K562 (cell line): ENCODE measurements around the gene PEDS1. TPM values are rescaled to one million over a fixed set of nuclear protein-coding genes. Genes with fewer than 3 reads are reported as not detected.
A peak's percentile ranks its signal among the peaks of the same experiment; 100 is the strongest.

Source experiments
- CHD2 ChIP-seq: IDR thresholded peaks from 2 replicates; pipeline ENCODE4 v1.6.1; 2011; ENCODE audit warnings: low read depth, low read length
- CREB1 ChIP-seq, 2 experiments: sonication (generic) in 1 of 2; formaldehyde crosslinking in 1 of 2; IDR thresholded peaks; 2 replicates each; pipeline versions ENCODE4 v1.6.1 to v1.8.0; 2012 to 2022; ENCODE audit warnings: inconsistent platforms in 1 of 2, mild to moderate bottlenecking in 1 of 2, missing genetic modification reagents in 1 of 2, moderate library complexity in 1 of 2
- ETV6 ChIP-seq, 3 experiments: fragments of 150-350 bp in 1 of 3; sonication (generic) in 1 of 3; formaldehyde crosslinking in 1 of 3; IDR thresholded peaks; 2 replicates each; pipeline versions ENCODE4 v1.6.1 to v1.8.0; 2014 to 2022; ENCODE audit warnings: borderline replicate concordance in 2 of 3, low read depth in 2 of 3, antibody characterized with exemption in 1 of 3, low read length in 1 of 3, mild to moderate bottlenecking in 1 of 3, missing genetic modification reagents in 1 of 3
- JUNB ChIP-seq: fragments of 450-650 bp; formaldehyde crosslinking; conservative IDR thresholded peaks from 2 replicates; pipeline ENCODE4 v1.4.0; 2020; ENCODE audit warnings: mild to moderate bottlenecking
- MYBL2 ChIP-seq, 2 experiments: fragments of 450-650 bp in 1 of 2; sonication (generic) in 1 of 2; formaldehyde crosslinking in 1 of 2; IDR thresholded peaks; 2 replicates each; pipeline versions ENCODE4 v1.6.1 to v1.8.1; 2017 to 2022; ENCODE audit warnings: borderline replicate concordance in 1 of 2, inconsistent platforms in 1 of 2, low read depth in 1 of 2, mild to moderate bottlenecking in 1 of 2, missing genetic modification reagents in 1 of 2, moderate library complexity in 1 of 2
- SNRNP70 ChIP-seq: fragments of 200-400 bp; formaldehyde crosslinking; optimal IDR thresholded peaks from 2 replicates; pipeline ENCODE3; 2017; ENCODE audit warnings: low read depth, low read length
- ZFP36 ChIP-seq: fragments of 150-350 bp; IDR thresholded peaks from 2 replicates; pipeline ENCODE4 v1.6.1; 2018; ENCODE audit warnings: low read length, low read depth; ENCODE audit not compliant: partially characterized antibody
- ZNF253 ChIP-seq: fragments of 250-450 bp; sonication (Bioruptor Pico); conservative IDR thresholded peaks from 2 replicates; pipeline ENCODE4 v1.6.1; 2021; ENCODE audit warnings: mild to moderate bottlenecking
- ZNF584 ChIP-seq: fragments of 200-800 bp; sonication (Bioruptor generic); IDR thresholded peaks from 2 replicates; pipeline ENCODE4 v1.6.1; 2016; ENCODE audit warnings: low read depth, mild to moderate bottlenecking, missing genetic modification characterization, missing compliant biosample characterization
- ZNF76 ChIP-seq: fragments of 250-450 bp; sonication (Bioruptor Pico); IDR thresholded peaks from 2 replicates; pipeline ENCODE4 v1.4.0; 2020; ENCODE audit warnings: mild to moderate bottlenecking, moderate library complexity, borderline replicate concordance
- polyA plus RNA-seq, 8 experiments: library from polyadenylated mRNA; depleted of rRNA in 4 of 8; stranded (reverse) in 5 of 8; unstranded in 3 of 8; fragments of >200 nt; fragmentation: Nextera tagmentation in 2 of 8; fragmentation: Illumina TruSeq in 1 of 8; extraction: Ambion mirVana in 2 of 8; extraction: Trizol in 1 of 8; gene quantifications; 2 replicates each; pipeline versions ENCODE4 v1.2.1 to v1.2.3, GENCODE V29; 2011 to 2014; ENCODE audit warnings: inconsistent platforms in 1 of 8, missing spikeins in 1 of 8
- total RNA-seq, 7 experiments: library from RNA; depleted of rRNA in 6 of 7; stranded (reverse); fragments of >200 nt in 6 of 7; fragmentation: Illumina TruSeq in 2 of 7; extraction: Trizol in 2 of 7; gene quantifications; 2 replicates each; pipeline versions ENCODE4 v1.2.1 to v1.2.3, GENCODE V29; 2011 to 2021; ENCODE audit warnings: low replicate concordance in 1 of 7
- TF ChIP-seq, protein P1 (sequence below): fragments of 200-600 bp; sonication (generic); IDR thresholded peaks from one replicate; pipeline ENCODE4 v1.6.1; 2012; ENCODE audit warnings: mild to moderate bottlenecking, low read depth, low read length, inconsistent platforms
- TF ChIP-seq, protein P2 (sequence below): sonication (generic); formaldehyde crosslinking; IDR thresholded peaks from 2 replicates; pipeline ENCODE4 v1.8.1; 2023; ENCODE audit warnings: mild to moderate bottlenecking, missing genetic modification reagents

The PEDS1 gene
- total and polyA plus RNA-seq, 9 of the 15 experiments (the other 6 are each of a cell fraction or from before 2014, with no cell fraction given) = 2.9 to 38.5 (median 24.2) TPM

DNA sequence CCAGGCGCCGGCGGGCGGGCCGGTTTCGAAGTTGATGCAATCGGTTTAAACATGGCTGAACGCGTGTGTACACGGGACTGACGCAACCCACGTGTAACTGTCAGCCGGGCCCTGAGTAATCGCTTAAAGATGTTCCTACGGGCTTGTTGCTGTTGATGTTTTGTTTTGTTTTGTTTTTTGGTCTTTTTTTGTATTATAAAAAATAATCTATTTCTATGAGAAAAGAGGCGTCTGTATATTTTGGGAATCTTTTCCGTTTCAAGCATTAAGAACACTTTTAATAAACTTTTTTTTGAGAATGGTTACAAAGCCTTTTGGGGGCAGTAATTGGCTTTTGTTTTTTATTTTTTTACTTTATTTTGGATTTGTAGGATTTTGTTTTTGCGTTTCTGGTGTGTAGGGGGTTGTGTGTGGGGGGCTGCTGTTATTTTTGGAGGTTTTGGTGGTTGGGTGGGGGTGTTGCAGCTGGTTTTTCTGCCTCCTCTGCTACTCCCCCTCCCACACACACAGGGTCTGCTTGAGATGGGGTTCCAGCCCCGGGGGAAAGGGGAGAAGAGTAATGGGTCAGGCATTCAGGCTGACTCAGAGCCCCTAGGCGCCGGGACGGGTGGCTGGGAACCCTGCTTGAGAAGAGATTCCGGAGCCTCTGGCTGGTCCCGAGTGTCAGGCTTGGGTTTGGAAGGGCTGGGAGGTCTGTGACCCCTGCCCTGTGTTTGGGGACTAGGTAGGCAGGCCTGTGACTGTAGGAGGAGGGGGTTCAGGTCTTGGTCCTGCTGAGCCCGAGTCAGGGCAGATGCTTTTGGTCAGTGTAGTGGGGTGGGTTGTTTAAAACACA, 39.1 kb upstream of the PEDS1 start (continued):
- TF ChIP-seq, protein P1, sequence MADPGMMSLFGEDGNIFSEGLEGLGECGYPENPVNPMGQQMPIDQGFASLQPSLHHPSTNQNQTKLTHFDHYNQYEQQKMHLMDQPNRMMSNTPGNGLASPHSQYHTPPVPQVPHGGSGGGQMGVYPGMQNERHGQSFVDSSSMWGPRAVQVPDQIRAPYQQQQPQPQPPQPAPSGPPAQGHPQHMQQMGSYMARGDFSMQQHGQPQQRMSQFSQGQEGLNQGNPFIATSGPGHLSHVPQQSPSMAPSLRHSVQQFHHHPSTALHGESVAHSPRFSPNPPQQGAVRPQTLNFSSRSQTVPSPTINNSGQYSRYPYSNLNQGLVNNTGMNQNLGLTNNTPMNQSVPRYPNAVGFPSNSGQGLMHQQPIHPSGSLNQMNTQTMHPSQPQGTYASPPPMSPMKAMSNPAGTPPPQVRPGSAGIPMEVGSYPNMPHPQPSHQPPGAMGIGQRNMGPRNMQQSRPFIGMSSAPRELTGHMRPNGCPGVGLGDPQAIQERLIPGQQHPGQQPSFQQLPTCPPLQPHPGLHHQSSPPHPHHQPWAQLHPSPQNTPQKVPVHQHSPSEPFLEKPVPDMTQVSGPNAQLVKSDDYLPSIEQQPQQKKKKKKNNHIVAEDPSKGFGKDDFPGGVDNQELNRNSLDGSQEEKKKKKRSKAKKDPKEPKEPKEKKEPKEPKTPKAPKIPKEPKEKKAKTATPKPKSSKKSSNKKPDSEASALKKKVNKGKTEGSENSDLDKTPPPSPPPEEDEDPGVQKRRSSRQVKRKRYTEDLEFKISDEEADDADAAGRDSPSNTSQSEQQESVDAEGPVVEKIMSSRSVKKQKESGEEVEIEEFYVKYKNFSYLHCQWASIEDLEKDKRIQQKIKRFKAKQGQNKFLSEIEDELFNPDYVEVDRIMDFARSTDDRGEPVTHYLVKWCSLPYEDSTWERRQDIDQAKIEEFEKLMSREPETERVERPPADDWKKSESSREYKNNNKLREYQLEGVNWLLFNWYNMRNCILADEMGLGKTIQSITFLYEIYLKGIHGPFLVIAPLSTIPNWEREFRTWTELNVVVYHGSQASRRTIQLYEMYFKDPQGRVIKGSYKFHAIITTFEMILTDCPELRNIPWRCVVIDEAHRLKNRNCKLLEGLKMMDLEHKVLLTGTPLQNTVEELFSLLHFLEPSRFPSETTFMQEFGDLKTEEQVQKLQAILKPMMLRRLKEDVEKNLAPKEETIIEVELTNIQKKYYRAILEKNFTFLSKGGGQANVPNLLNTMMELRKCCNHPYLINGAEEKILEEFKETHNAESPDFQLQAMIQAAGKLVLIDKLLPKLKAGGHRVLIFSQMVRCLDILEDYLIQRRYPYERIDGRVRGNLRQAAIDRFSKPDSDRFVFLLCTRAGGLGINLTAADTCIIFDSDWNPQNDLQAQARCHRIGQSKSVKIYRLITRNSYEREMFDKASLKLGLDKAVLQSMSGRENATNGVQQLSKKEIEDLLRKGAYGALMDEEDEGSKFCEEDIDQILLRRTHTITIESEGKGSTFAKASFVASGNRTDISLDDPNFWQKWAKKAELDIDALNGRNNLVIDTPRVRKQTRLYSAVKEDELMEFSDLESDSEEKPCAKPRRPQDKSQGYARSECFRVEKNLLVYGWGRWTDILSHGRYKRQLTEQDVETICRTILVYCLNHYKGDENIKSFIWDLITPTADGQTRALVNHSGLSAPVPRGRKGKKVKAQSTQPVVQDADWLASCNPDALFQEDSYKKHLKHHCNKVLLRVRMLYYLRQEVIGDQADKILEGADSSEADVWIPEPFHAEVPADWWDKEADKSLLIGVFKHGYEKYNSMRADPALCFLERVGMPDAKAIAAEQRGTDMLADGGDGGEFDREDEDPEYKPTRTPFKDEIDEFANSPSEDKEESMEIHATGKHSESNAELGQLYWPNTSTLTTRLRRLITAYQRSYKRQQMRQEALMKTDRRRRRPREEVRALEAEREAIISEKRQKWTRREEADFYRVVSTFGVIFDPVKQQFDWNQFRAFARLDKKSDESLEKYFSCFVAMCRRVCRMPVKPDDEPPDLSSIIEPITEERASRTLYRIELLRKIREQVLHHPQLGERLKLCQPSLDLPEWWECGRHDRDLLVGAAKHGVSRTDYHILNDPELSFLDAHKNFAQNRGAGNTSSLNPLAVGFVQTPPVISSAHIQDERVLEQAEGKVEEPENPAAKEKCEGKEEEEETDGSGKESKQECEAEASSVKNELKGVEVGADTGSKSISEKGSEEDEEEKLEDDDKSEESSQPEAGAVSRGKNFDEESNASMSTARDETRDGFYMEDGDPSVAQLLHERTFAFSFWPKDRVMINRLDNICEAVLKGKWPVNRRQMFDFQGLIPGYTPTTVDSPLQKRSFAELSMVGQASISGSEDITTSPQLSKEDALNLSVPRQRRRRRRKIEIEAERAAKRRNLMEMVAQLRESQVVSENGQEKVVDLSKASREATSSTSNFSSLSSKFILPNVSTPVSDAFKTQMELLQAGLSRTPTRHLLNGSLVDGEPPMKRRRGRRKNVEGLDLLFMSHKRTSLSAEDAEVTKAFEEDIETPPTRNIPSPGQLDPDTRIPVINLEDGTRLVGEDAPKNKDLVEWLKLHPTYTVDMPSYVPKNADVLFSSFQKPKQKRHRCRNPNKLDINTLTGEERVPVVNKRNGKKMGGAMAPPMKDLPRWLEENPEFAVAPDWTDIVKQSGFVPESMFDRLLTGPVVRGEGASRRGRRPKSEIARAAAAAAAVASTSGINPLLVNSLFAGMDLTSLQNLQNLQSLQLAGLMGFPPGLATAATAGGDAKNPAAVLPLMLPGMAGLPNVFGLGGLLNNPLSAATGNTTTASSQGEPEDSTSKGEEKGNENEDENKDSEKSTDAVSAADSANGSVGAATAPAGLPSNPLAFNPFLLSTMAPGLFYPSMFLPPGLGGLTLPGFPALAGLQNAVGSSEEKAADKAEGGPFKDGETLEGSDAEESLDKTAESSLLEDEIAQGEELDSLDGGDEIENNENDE = no peak
- TF ChIP-seq CREB1 (IDR thresholded peaks at IDR 0.05) = no peak
- TF ChIP-seq CREB1 (CRISPR knock-in tag; IDR thresholded peaks at IDR 0.05) = no peak
- no peak for TF ChIP-seq ZNF253 (CRISPR knock-in tag)
- no peak for TF ChIP-seq ZFP36
- TF ChIP-seq ZNF584 = 0 out of 2 replicates have a peak, but pooled peaks have one; percentile 24
- TF ChIP-seq ETV6 (IDR thresholded peaks at IDR 0.05; ENCODE audit: borderline replicate concordance in 1 of 2, low read depth in 2 of 2, low read length in 1 of 2) = no peak
- TF ChIP-seq ETV6 (CRISPR knock-in tag; IDR thresholded peaks at IDR 0.05; ENCODE audit: borderline replicate concordance) = no peak
- TF ChIP-seq JUNB (CRISPR knock-in tag) = 0 out of 2 replicates have a peak, but pooled peaks have one; percentile 7
- no peak for TF ChIP-seq CHD2
- TF ChIP-seq MYBL2 (IDR thresholded peaks at IDR 0.05; ENCODE audit: low read depth) = no peak; the same call in 1 of the 2 replicates
- TF ChIP-seq MYBL2 (CRISPR knock-in tag; IDR thresholded peaks at IDR 0.05; ENCODE audit: borderline replicate concordance) = no peak
- TF ChIP-seq ZNF76 = no peak
- TF ChIP-seq, protein P2, sequence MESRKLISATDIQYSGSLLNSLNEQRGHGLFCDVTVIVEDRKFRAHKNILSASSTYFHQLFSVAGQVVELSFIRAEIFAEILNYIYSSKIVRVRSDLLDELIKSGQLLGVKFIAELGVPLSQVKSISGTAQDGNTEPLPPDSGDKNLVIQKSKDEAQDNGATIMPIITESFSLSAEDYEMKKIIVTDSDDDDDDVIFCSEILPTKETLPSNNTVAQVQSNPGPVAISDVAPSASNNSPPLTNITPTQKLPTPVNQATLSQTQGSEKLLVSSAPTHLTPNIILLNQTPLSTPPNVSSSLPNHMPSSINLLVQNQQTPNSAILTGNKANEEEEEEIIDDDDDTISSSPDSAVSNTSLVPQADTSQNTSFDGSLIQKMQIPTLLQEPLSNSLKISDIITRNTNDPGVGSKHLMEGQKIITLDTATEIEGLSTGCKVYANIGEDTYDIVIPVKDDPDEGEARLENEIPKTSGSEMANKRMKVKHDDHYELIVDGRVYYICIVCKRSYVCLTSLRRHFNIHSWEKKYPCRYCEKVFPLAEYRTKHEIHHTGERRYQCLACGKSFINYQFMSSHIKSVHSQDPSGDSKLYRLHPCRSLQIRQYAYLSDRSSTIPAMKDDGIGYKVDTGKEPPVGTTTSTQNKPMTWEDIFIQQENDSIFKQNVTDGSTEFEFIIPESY = no peak
- no peak for TF ChIP-seq SNRNP70
